Vagina (tissue), 2 donors: ENCODE data around the gene PTPN4.

Experiments used
- POLR2A ChIP-seq, 2 donors: fragments of 450-650 bp; IDR thresholded peaks; one replicate each; pipeline ENCODE4 v1.6.1; 2017; ENCODE audit warnings: antibody characterized with exemption in 2 of 2, mild to moderate bottlenecking in 2 of 2, moderate library complexity in 2 of 2
- POLR2AphosphoS5 ChIP-seq, 2 donors: sonication (generic); formaldehyde crosslinking; IDR thresholded peaks; one replicate each; pipeline ENCODE4 v1.9.0; 2017; ENCODE audit warnings: antibody characterized with exemption in 2 of 2, mild to moderate bottlenecking in 2 of 2, low read depth in 1 of 2; ENCODE audit not compliant: insufficient read depth in 1 of 2
- TF ChIP-seq, protein P1 (sequence below), 3 experiments: fragments of 450-650 bp in 2 of 3; fragments of 200-600 bp in 1 of 3; sonication (generic) in 1 of 3; IDR thresholded peaks; one replicate each; pipeline ENCODE4 v1.5.1; 2017 to 2019; ENCODE audit warnings: antibody characterized with exemption in 3 of 3, mild to moderate bottlenecking in 2 of 3, moderate library complexity in 2 of 3

DNA sequence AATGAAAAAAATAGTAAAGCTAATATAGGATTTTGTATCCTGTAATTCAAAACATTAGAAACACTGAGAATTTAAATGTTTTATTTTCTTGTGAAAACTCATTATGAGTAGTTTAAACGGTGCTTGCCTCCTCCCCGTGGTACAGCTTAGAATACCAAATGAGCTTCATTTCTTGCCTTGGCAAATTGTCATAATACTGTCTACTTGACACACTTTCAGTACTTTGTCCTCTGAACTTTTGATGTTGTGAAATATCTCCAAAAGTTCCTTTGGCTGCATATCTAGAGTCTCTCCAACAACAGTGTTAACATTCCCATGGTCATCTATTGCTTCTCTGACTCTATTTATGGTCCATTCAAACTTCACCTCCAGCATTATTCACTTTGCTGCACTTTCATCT, 191.2 kb downstream of the PTPN4 start:
- TF ChIP-seq, protein P1, sequence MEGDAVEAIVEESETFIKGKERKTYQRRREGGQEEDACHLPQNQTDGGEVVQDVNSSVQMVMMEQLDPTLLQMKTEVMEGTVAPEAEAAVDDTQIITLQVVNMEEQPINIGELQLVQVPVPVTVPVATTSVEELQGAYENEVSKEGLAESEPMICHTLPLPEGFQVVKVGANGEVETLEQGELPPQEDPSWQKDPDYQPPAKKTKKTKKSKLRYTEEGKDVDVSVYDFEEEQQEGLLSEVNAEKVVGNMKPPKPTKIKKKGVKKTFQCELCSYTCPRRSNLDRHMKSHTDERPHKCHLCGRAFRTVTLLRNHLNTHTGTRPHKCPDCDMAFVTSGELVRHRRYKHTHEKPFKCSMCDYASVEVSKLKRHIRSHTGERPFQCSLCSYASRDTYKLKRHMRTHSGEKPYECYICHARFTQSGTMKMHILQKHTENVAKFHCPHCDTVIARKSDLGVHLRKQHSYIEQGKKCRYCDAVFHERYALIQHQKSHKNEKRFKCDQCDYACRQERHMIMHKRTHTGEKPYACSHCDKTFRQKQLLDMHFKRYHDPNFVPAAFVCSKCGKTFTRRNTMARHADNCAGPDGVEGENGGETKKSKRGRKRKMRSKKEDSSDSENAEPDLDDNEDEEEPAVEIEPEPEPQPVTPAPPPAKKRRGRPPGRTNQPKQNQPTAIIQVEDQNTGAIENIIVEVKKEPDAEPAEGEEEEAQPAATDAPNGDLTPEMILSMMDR (IDR thresholded peaks at IDR 0.05), result no peak
- TF ChIP-seq POLR2AphosphoS5 (IDR thresholded peaks at IDR 0.05; ENCODE audit: insufficient read depth in 1 of 2, low read depth in 1 of 2), result no peak
- TF ChIP-seq POLR2A (IDR thresholded peaks at IDR 0.05), result no peak
